HG02763 (cell line): Measurements from ENCODE around the gene NLRP14.

Source experiments
- ATAC-seq: cut with Tn5 transposase; IDR thresholded peaks from one replicate; pipeline ENCODE4 v1.9.1; 2021; ENCODE audit warnings: mild to moderate bottlenecking, moderate library complexity; ENCODE audit not compliant: unreplicated experiment

The NLRP14 gene

GRCh38 chr11:7046474-7047175 lies 26.3 kb downstream of the NLRP14 start:
- no peak for ATAC-seq

GRCh38 chr11:7050191-7050590 lies 29.9 kb downstream of the NLRP14 start:
- ATAC-seq, result no peak

- no peak for ATAC-seq
Measured at GRCh38 chr11:7056828-7057513, 36.7 kb downstream of the NLRP14 start.

GRCh38 chr11:7057641-7058040 lies 37.4 kb downstream of the NLRP14 start:
- no peak for ATAC-seq

GRCh38 chr11:7060868-7061267 lies 40.6 kb downstream of the NLRP14 start:
- ATAC-seq, result no peak

- no peak for ATAC-seq
Measured at GRCh38 chr11:7062534-7062933, 42.3 kb downstream of the NLRP14 start.

GRCh38 chr11:7072401-7073028 lies 52.2 kb downstream of the NLRP14 start:
- no peak for ATAC-seq

GRCh38 chr11:7077101-7077500 lies 56.8 kb downstream of the NLRP14 start:
- no peak for ATAC-seq

GRCh38 chr11:7079545-7080135 lies 59.4 kb downstream of the NLRP14 start:
- no peak for ATAC-seq

- no peak for ATAC-seq
Measured at GRCh38 chr11:7080900-7081299, 60.6 kb downstream of the NLRP14 start.

GRCh38 chr11:7081441-7081840 lies 61.2 kb downstream of the NLRP14 start:
- no peak for ATAC-seq

- no peak for ATAC-seq
Measured at GRCh38 chr11:7088921-7089320, 68.6 kb downstream of the NLRP14 start, which contains the start of gene RBMXL2. TSS of gene RBMXL2 (plus strand) at chr11:7088998. CDS start at chr11:7089121, 123 bp downstream.

- no peak for ATAC-seq
Measured at GRCh38 chr11:7089328-7090251, 69.3 kb downstream of the NLRP14 start.

- ATAC-seq, result no peak
Measured at GRCh38 chr11:7098235-7098832, 78.1 kb downstream of the NLRP14 start.

- no peak for ATAC-seq
Measured at GRCh38 chr11:7115780-7116179, 95.5 kb downstream of the NLRP14 start.

- ATAC-seq, result no peak
Measured at GRCh38 chr11:7116370-7116769, 96.1 kb downstream of the NLRP14 start.
